Measurements from ENCODE around the gene MAP3K12.
"Not testable (repeated sequence)": the region's sequence is repeated elsewhere in the genome, so short reads cannot be mapped to it uniquely, and the experiment has no call there.

MAP3K12 gene

DNA sequence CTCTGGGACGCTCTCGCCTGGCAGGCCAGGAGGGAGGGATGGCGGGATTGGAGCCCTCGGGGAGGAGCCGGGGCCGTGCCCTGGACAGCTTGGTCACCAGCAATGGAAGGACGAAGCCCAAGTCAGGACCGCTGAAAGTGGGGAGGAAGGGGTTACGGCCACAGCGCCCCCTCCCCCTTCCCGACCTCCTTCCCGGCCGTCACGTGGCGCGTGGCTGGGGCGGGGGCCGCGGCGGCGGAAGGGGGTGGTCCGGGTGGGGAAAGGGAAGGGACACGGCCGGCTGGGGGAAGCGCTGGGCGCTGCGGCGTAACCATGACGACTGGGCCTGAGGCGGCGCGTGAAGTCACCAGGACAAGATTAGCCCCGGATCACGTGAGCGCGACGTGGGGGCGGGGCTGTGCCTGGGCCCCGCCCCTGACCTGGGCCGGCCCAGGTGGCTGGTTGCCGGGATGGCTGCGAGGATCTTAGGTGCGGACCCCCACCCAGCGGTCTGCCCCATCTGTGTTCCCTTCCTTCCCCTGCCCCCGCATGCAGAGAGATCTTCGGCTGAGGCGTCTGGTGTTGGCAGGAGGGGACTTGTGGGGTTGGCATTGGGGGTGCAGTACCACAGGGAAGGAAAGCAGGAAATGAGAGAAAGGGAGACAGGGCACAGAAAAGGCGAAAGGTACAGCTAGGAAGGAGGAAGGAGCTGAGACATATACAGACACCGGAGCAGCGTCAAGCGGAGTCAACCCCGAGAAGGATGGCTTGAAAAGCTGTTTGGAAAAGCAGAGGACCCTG is 6.2 kb downstream of the MAP3K12 start:
- no peak for DNase-seq (ENCODE audit: low read depth)

DNA sequence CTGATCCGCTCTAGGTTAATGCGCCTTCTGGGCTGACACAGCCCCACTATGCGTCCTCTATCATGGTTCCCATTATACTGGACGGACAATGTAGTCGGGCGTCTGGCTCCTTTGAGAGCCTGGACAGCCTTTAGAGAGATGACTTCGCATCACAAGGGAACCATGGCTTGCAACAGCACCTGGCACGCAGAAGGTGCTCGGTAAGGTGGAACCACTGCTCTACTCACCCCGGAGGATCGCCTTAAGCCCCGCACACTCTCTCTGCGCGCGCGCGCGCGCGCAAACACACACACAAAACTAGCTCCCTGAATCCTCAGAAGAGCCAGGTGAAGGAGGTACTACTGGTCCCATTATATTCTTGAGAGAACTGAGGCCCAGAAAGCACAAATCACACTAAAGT is 7.1 kb downstream of the MAP3K12 start:
- no peak for DNase-seq (ENCODE audit: low read depth)

DNA sequence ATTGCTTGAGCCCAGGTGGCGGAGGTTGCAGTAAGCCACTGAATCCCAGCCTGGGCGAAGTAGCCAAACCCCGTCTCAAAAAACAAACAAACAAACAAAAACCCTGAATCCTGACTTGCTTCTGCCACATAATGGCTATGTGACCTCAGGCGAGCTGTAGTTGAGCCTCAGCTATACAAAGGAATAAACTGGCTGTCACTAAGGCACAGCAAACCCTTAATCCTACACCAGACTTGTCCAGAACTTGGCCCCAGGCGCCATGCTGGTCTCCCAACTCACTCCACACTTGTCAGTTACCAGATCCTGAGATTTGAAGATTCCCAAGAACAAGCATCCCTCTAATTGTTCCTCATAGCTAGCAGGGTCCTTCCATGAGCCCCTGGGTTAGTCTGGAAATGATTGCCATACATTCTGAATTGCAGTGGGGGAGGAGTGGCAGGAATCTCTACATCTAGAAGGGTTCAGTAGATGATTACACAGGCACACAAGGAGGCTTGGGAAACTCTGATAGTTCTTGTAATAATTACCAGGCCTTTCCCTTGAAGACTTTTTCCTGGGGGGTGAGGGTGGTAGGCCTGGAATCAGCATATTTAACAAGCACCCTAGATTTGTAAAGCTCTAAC is 9.9 kb downstream of the MAP3K12 start:
- no peak for DNase-seq (ENCODE audit: low read depth)

DNA sequence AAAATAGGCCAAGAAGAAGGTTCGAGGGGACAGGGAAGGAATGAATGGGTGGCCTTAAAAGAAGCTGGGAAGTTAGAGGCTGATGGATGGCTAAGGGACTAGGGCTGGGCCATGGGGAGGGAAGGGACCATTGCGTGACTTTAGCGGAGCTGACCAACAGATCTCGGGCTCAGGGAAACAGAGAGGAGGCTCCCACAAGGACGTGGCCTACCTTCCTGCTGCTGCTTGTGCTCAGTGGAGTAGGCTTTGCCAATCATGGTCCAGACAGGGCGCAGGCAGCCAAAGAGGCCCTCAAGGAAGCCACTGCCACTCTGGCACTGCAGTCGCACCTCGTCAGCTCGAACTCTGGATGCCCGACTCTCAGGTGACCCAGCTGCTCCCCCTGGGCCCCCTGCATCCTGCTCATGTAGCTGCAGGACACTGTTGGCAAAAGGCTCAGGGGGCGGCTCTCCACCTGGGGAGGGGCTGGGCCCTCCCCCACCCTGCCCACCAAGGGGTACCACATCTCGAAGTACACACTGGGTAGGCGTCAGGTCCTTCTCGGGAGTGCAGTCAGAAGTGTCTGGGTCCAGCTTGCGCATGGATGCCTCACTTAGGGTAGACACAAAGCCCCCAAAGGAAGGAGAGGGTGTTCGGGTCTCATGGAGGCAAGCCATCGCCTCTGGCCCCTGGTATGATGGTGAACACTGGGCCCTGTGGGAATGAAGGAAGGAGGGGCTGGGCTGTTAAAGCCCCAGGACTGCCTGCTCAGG is 12.3 kb downstream of the MAP3K12 start:
- DNase-seq (ENCODE audit: low read depth), result no peak

DNA sequence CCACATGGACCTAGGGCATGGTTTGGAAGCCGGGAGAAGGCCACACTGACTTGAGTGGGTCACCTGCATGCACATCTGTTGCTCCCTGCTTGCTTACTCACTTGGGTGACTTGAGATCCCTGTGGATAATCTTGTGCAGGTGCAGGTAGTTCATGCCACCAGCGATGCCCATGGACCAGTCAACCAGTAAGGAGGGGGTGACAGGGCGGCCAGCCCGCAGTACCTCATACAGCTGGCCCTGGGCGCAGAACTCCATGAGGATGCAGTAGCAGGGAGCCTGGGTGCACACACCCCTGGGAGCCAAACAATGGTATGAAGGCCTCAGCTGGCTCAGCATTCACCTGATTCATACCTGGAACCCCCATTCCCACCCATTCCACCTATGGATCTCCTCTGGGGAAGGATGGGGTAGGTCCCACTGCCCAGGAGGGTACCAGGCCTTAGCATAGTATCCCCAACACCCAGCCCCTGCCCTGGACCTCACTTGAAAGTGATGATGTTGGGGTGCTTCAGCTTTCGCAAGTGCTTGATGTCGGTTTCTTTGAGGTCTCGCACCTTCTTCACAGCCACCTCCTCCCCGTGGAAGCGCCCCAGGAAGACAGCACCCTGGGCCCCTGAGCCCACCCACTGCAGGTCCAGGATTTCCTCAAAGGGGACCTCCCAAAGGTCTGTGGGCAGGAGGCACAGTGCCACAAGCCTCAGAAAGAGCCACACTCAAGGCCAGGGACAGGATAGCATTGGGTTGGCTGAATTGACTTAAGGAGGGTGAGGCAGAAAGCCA is 13.1 kb downstream of the MAP3K12 start:
- no peak for DNase-seq (ENCODE audit: low read depth)

DNA sequence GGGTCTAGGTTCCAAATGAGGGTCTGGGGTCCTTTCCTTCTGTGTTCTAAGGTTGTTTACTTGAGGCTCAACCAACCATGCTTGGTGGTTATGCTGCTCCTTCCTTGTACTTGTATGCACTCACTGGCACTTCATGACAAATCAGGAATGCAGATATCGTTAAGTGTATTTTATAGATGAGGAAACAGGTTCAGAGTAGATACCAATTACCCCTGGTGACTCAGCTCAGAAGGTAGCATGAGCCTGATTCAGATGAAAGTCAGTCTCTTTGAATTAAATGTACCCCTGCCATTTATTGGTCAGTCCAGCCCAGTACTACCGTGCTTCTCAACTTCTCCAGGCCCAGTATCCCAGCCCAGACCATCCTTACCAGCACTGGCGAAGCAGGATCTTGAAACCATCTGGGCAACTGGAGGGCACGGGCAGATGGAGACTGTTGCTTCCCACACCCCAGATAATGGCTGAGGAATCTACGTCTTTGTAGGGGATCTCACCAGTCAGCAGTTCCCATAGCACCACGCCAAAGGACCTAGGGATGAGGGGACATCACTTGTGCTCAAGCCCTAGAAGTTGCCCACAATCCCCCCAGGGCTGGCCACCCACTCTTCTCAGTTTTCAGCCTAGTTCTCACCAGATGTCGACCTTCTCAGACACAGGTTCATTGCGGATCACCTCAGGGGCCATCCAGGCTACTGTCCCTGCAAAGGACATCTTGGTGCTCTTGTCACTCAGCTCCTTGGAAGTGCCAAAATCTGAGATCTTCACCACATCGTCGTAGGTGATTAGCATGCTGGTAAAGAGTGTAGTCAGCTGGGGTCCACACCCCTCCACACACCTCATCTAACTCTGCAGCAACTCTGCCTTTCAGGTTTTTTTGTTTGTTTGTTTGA is 14.3 kb downstream of the MAP3K12 start:
- no peak for DNase-seq (ENCODE audit: low read depth)

DNA sequence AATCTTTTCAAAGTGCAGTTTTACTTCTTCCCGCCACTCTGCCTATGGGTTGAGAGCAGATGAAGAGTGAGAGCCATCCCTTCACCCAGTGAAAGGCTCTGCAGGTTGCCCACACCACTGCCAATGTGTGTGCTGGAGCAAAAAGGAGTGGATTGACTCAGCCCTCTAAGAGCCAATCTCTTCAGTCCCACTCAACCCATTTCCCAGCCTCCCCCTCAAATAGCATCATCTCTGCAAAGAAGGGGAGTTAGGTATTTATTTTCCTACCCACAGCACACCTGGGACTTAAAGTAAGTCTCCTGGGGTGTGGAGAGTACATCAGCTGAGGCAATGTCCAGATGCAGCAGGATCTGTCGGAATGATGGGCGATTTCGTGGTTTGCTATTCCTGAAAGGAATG is 15.3 kb downstream of the MAP3K12 start:
- no peak for DNase-seq (ENCODE audit: low read depth)

DNA sequence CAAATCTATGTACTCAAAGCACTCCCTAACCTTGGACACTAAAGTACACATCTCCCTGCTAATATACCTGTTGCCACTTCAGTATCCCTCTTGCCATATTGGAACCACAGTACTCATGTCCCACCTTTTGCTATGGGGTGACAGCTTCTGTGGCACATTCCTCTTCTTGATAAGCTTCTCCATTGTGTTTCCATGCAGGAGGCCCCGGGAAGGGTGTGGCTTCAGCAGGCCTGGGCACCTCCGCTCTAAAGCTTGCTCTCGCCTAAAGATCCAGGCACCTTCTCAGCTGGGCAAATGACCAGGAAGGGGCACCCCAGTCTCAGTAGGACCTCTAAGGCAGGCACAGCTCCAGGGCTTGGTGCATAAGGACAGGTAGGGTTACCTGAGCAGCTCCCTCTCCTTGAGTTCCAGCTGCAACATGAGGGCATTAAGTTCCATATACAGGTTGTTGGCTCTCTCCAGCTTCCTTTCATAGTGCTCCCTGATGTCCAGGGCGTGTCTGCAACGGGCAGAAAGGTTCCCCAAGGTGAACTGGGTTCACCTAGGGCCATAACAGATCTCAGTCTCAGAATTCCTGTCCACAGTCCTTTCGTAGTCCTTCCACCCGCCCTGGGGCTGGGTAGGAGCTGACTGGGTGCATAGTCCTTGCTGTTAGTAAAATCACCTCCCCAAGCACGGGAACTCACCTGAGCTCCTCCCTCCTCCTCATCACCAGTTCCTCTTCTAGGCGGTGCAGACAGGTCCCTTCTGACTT is 15.9 kb downstream of the MAP3K12 start:
- DNase-seq (ENCODE audit: low read depth), result no peak

DNA sequence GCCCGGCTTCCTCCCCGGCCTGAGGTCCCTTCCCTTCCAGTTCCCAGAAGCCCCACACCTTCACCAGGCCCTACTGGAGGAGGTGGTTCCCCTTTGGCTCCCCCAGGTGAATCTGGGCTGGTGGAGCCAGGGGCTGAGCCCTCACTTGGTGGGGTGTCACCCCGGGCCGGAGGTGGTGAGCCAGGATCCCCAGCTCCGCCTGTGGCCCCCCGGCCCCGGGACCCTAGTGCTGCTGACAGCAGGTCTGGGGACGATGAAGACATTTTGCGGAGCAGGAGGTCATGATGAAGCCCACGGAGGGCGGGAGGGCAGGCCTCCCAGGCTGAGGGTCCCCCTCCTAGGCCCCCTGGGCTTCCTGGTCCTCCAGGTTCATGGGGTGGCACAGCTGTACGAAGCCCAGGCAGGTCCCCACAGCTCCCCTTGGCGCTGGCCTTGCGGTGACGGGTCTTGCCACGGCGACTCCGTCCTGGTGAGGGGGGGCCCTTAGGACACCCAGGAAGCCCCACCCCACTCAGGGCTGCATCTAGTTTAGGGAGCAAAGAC is 16.6 kb downstream of the MAP3K12 start:
- DNase-seq (ENCODE audit: low read depth), result no peak

DNA sequence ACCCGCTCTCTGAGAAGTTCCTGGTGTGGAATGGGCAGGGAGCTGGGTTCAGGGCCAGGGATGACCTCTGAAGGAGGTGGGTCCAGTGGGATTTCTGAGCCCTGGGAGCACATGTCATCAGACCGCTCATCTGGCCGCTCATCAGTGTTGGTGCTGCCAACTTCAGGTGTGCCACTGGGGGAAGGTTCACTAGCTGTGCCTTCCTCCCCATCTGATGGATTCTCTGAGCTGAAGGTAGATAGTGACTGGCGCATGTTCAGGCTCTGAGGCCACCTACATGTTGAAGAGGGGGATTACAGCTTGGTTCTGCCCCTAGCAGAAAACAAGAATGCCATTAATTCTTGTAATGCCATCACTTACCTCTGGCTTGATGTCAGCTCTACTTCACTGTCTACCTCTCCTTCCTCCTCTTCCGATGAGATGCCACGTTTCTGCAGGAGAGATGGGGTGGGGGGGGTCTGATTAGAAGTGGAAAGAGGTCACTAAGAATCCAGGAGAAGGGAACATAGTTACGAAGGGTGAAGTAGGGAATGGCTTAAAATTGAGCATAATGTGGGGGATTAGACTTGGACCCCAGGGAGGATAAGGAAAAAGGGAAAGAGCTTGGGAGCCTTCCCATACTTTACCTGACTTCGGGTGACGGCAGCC is 17.2 kb downstream of the MAP3K12 start:
- DNase-seq (ENCODE audit: low read depth), result no peak

DNA sequence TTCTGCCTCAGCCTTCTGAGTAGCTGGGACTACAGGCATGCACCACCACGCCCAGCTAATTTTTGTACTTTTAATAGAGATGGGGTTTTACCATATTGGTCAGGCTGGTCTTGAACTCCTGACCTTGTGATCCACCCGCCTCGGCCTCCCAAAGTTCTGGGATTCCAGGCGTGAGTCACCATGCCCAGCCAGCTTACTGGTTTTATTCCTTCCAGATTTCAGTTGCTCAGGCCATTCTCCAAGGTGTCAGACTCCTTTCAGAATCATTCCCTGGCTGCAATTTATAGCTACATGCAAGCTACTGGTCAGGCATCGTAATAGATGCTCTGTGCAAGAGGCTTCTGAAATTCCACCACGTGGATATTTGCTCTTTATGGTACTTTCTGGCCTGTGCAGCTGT is 17.8 kb downstream of the MAP3K12 start:
- DNase-seq (ENCODE audit: low read depth), result not testable (repeated sequence)

DNA sequence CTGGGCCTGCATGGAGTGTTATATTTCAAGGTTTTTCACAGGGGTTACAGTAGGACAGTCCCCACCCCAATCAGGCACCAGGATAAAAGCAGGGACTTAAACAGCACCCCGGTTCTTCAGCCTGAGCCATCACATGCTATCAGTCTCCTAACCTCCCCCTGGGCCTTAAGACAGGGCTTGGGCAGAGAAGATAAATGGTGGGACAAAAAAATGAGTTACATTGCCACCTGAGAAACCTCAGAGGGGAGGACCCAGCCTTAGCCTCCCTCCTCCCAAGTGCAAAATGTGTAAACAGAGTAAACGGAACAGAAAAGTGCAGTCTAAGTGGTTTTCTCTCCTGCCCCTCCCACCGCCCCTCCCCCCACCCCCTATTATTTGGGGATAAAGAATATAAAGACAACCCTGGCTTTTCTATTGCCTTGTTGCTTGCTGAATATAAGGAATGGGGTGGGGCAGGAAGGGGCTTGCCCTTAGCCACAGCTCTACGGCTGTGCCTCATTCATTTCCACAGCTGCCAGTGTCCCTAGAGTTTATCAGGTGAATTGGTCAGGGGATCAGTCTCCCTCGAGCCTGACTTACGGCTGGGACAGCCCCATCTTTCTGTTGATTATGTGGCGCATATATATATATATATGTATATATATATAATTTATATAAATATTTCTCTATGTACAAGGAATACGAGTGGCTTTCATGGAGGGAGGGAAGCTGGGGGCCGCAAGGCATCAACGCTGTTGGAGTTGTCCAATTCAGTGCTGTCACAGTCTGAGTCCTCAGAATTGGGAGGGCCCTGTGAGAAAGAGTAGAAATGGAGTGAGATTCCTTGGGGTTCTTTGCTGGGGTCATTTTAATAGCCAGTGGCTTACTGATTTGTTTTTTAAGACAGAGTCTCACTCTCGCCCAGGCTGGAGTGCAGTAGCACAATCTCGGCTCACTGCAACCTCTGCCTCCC is 18.5 kb downstream of the MAP3K12 start:
- DNase-seq (ENCODE audit: low read depth), result no peak

DNA sequence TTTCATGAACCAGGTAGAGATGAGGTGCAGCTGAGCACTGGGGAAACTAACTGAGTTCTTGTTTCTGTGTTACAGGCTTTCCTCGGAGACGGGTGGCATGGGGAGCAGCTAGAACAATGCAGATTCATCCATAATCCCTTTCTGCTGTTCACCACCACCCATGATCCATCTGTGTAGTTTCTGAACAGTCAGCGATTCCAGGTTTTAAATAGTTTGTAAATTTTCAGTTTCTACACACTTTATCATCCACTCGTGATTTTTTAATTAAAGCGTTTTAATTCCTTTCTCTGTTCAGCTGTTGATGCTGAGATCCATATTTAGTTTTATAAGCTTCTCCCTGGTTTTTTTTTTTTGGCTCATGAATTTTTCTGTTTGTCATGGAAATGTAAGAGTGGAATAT is 19.9 kb downstream of the MAP3K12 start:
- DNase-seq (ENCODE audit: low read depth), result no peak

DNA sequence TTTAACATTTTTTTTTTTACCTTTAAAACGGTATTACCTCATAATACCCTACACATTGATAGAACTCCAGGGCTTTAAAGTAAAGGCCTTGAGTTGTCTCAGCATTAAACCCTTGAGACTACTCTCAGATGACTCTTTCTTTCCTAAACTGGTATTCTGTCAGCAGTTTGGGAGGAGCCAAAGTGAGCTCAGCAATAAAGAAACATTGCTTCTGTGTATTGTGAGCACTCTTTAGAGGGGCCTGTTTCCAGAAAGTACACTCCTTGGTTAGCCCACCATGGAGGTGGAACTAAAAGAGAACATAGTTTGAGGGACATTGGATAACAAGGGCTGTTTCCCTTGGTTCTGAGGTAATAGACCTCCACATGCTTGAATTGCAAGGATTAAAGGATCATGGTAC is 20.4 kb downstream of the MAP3K12 start:
- no peak for DNase-seq (ENCODE audit: low read depth)

DNA sequence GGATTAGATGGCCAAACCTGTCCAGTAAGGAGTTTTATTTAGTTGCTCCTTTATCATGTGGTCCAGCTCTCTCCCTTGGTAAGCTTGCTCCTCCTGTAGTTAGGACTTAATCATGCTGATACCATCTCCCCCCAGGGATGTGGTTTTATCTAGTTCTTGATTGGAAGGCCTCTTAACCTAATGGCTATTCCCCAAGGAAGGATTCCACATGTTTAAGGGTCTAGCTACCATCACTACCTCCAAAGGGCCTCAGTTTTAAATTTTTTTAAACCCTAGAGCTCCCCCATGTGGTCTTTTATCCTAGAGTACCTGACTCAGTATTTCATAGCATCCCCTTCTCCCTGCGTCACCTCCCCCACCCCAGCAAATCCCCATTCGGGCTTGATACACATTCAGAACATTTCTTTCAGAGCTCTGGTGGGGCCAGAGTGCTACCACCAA is 22.5 kb downstream of the MAP3K12 start:
- DNase-seq (ENCODE audit: low read depth), result no peak

DNA sequence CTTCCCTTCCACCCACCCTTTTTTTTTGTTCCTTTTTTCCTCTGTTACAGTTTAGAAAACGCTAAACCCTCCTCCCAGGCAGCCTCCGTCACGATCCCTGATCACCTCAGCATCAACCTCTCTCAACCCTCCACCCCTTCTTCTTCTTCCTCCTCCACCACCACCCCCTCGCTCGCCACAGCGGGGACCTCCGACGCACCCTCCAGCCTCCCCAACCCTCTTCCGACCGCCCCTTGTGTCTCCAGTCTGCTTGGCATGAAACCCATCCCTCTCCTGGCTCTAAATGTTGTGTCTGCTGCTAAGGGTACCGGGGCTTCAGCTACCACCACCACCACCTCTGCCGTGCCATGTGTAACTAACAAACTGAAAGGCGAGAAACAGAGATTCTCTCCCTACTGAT is 24.4 kb downstream of the MAP3K12 start:
- DNase-seq (ENCODE audit: low read depth), result no peak

DNA sequence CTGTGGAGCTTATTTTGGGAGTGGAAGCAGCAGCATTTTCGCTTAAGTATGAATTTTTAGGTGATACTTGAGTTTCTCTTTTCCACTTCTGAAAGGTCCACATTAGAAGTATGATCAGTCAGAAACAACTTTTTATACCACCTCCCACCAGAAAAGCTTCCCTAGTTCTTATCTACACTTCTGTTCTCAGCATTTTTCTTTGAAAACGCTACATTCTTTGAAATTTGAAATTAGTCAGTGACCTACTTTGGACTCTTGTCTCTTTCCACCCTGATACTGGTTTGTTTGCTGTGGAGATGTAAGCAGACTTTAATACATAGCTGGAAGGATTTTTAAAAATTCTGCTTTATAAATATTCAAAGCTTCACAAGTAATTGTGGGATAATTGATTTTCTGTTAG is 25.2 kb downstream of the MAP3K12 start:
- no peak for DNase-seq (ENCODE audit: low read depth)

DNA sequence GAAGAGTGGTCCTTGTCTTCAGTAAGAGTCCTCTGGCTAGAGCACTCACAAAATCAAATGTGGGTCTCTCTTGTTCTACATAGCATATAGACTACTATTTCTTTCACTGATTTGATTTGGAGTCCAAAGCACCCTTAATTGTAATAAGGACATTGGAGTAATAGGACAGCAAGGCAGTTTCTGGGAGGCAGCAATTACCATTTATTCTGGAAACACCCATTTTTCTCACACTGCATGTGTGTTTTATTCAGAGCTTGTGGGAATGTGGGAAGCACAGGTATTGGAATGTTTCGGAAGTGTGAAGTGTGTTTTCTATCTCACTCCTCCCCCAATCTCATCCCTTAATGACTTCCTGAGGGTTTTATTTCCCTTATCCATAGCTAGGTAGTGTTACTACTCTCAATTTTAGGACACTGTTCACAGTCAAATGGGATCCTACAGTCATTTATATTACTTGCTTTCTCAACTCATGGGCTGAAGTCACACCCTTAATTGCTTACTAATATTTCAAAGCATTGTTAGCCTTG is 27.1 kb downstream of the MAP3K12 start:
- no peak for DNase-seq (ENCODE audit: low read depth)

Data from HS-27A (cell line).